ELF-1 (cell line): ENCODE results near the gene GLI1.
"Not testable (repeated sequence)": the region's sequence is repeated elsewhere in the genome, so short reads cannot be mapped to it uniquely, and the experiment has no call there.

Experiments
- DNase-seq: peaks from one replicate; pipeline ENCODE4 v3.0.0-alpha.2; 2016; ENCODE audit warnings: low read depth, low spot score

The GLI1 gene

DNA sequence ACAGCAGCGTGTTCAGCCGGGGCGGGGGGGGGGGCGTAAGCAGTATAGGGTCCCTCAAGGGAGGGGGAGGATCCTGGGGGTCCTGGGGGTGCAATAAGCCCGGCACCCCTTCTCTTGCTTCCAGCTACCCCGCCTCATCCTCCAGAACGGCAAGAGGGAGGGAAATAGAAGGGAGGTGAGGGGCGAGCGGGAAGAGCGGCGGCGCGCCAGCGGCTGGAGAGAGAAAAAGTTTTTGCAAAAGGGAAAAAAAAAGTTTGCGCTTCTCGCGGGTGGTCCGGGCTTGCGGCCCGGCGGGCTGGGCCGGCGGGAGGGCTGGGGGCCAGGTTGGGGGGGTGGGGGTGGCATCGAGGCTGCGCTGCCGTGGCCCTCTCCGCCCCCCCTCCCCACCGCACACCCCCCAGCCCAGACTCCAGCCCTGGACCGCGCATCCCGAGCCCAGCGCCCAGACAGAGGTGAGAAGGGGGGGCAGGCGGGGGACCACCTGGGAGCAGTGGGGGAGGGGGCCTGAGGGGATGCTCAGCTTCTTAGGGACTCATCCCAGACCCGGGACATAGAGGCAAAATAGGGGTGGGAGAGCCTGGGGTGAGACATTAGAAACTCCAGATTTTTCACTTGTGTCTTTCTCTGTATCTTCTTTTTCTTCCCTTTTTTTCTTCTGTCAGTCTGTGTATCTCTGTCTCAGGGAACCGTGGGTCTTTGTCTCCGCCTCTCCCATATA, at the start of gene GLI1:
Gene GLI1 (plus strand): TSS at position 36 of the 718 bp plus-strand sequence. CDS start 3,907 bp downstream, outside the sequence.
- DNase-seq, result no peak

DNA sequence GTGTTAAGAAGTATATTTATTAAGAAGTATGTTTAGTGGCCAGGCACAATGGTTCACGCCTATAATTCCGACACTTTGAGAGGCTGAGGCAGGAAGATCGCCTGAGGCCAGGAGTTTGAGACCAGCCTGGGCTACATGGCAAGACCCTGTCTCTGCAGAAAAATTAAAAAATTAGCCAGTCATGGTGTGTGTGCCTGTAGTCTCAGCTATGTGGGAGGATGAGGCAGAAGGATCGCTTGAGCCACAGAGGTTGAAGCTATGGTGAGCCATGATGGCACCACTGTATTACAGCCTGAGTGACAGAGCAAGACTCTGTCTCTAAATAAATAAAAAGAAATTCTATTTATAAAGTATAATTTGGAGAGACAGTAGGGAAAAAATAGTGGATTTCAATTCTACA, 49.1 kb upstream of the GLI1 start:
- DNase-seq, result no peak

DNA sequence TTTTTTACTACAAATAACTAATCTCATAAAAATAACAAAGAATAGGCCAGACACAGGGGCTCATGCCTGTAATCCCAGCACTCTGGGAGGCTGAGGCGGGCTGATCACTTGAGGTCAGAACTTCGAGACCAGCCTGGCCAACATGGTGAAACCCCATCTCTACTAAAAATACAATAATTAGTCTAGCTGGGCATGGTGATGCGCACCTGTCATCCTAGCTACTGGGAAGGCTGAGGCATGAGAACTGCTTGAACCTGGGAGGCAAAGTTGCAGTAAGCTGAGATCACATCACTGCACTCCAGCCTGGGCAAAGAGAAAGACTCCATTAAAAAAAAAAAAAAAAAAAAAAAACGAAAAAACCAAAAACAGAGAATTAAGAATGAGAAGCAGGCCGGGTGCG, 45.4 kb upstream of the GLI1 start:
- DNase-seq, result not testable (repeated sequence)

DNA sequence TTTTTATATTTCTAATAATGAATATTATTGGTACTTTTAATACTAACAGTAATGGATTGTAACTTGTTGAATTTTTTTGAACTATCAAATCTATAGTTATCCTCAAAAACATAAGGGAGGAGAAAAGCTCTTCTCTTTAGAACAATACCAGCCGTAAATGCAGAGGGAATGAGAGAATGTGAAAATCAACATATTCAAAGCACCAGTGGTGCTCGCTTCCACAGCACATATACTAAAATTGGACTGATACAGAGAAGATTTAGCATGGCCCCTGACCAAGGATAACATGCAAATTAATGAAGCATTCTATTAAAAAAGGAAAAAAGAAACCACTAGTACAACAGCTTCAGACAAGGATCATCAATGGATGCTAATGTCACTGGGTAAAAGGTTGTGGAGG, 44.5 kb upstream of the GLI1 start:
- DNase-seq, result no peak

DNA sequence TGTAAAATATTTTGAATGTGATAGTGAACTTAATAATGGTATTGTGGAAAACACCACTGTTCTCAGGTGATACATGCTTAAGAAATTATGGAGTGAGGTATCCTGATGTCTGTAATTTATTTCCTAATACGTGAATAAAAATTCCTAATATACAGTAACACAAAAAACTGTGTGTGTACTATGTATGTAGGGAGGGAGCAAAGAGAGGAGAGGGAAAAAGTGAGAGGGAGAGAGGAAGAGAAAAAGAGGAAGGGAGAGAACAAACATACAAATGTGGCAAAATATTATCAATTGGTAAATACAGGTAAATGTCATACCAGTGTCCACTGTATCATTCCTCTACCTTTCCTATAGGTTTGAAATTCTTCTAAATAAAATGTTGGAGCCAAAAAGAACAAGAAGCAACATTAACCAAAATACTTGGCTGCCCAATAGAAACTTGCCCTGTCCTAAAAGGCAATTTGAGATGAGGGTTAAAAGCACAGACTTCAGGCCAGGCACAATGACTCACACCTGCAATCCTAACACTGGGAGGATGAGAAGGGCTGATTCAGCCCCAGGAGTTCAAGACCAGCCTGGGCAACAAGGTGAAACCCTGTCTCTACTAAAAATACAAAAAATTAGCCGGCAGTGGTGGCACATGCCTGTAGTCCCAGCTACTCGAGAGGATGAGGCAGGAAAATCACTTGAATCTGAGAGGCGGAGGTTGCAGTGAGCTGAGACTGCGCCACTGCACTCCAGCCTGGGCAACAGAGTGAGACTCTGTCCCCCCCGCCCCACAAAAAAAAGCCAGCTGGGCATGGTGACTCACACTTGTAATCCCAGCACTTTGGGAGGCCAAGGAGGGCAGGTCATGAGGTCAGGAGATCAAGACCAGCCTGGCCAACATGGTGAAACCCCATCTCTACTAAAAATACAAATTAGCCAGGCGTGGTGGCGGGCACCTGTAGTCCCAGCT, 43.3 kb upstream of the GLI1 start:
- no peak for DNase-seq

DNA sequence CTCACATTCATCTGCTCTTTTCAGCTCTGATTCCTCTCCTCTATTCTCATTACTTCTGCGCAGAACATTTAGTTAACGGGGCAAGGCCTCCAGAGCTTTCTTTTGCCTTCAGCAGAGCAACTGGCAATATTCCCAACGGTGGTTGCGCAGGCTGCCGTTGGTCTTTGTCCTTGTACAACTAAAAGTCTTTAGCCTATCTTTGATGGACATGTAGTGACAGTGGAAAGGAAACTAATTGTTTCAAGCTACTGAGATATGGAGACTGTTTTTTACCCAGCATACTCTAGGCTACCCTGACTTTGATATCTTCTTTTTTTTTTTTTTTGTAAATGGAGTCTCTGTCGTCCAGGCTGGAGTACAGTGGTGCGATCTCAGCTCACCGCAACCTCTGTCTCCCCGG, 41.3 kb upstream of the GLI1 start:
- no peak for DNase-seq

DNA sequence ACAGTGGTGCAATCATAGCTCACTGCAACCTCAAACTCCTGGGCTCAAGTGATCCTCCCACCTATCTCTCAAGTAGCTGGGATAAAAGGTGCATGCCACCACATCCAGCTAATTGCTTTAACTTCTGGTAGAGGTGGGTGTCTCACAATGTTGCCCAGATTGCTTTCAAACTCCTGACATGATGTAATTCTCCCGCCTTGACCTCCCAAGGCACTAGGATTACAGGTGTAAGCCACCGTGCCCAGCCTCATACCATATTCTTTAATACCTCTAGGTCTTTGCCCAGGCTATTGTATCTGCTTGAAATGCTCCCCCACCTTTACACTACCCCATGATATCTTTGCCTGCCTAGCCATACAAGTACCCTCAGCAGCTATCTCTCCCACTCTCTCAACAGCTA, 40.1 kb upstream of the GLI1 start:
- DNase-seq, result no peak

DNA sequence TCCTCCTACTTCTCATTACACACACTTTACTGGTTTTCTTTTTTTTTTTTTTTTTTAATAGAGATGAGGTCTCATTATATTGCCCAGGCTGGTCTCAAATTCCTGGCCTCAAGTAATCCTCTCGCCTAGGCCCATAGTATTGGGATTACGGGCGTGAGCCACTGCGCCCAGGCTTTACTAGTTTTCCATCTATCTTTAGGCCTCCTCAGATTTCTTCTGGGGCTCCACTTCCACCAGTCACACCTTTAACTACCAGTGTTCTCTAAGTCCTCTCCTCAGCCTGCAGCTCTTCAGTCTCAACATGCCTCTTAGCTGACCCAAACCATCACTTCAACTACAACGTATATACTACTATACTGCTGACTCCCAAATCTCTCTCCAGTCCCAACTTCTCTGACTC, 39.1 kb upstream of the GLI1 start:
- no peak for DNase-seq

DNA sequence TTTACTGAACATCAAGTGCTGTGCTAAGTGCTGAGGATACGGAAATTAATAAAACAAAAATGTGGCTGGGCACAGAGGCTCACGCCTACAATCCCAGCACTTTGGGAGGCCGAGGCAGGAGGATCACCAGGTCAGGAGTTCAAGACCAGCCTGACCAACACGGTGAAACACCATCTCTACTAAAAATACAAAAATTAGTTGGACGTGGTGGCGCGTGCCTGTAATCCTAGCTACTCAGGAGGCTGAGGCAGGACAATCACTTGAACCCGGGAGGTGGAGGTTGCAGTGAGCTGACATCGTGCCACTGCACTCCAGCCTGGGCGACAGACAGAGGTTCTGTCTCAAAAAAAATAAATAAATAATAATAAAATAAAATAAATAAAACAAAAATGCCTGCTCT, 32.6 kb upstream of the GLI1 start:
- not testable (repeated sequence) for DNase-seq

DNA sequence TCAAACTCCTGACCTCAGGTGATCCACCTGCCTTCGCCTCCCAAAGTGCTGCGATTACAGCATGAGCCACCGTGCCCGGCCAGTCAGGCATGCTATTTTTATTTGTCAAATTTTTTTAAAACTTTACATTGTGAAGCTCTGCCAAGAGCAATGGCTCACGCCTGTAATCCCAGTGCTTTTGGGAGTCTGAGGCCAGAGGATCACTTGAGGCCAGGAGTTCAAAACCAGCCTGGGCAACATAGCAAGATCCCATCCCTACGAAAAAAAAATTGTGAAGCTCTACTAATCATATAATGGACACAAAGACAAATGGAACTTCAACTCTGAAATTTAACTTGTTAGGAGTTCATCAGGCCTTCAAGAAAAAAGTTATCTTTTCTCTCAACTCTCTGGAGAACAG, 30.6 kb upstream of the GLI1 start:
- DNase-seq, result no peak

DNA sequence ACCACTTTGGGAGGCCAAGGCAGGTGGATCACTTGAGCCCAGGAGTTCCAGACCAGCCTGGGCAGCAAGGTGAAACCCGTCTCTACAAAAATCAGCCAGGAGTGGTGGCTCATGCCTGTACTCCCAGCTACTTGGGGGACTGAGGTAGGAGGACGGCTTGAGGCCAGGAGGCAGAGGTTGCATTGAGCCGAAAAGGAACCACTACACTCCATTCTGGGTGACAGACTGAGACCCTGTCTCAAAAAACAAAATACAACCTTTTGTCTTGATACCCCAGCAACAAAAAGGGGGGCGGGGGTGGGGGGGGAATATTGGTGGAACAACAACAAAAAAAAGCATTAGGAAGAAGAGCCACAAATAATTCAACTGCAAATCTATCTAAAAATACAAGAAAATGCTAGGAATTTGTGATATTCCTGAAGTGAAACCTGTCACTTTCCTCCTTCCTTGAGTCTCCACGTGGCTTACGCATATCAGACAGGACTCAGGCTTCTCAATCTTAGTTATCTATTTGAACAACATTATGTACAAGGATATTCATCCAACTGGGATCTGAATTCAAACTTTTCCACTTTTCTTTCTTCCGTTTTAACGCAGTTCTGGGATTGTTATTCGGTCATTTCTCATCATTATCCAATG, 30.0 kb upstream of the GLI1 start:
- DNase-seq, result no peak

DNA sequence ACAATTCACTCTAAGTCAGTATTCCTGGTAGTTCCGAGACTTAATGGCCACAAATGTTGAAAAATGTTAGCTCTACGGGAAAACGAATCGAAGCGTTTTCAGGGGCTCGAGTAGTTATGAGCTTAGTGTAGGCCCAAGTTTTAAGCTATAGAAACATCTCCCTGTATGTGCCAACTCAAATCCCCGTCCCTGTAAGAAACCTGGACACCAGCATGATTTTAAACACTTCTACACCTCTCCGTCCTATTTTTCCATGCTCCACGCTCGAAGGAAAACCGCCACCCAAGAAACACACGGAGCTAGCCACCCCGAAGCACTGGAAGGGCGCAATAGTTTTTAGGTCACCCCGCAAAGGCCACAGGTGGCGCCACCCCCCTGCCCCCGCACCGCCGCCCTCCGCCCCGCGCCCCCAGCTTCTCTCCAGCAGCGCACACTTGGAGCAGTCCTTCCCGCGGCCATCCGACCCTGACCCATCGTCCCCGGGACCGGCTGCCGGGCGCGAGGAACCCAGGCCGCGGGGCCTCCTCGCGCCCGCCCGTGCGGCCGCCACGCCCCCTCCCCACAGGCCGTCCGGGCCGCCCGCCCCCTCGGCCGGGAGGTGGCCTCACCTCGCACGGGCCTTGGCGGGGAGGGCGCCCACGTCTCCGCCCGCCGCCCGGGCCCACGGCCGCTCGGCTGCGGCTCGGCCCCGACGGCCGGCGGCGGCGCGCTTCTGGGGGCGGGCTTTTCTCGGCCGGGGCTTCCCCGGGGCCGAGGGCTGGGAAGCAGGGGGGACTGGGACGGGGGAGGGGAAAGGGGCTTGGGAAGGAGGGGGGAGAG, 29.3 kb upstream of the GLI1 start:
- DNase-seq, result no peak

DNA sequence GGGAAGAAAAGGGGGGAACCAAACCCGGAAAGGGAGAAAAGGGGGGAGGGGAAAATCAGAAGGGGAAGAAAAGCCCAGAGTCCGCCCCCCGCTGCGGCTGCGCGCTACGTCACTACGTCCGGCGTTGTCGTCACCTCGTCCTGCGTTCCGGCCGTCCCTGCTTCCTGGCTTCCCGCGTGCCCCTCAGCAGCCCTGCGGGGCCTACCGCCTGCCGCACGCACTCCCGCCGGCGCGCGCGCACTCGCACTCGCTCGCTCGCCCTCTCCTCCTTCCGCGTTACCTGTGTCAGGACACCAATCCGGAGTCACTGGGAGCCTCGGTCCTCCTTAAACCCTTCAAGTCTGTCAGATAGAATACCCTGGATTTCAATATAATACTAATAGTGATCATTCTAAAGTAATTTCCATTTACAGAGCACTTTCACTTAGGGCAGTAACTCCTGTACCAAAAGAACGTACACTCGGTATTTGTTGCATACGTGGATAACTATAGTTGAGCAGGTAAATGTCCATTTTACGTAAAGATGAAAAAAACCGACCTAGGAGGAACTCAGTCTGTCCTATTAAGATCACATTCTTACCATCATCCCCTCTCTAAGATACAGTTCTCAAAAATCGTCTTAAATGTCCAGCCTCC, 28.5 kb upstream of the GLI1 start, which contains the start of gene R3HDM2:
Gene R3HDM2 (minus strand): TSS at position 113 of the 636 bp plus-strand sequence. CDS start 120,615 bp downstream, outside the sequence.
- peak; percentile 97 for DNase-seq

DNA sequence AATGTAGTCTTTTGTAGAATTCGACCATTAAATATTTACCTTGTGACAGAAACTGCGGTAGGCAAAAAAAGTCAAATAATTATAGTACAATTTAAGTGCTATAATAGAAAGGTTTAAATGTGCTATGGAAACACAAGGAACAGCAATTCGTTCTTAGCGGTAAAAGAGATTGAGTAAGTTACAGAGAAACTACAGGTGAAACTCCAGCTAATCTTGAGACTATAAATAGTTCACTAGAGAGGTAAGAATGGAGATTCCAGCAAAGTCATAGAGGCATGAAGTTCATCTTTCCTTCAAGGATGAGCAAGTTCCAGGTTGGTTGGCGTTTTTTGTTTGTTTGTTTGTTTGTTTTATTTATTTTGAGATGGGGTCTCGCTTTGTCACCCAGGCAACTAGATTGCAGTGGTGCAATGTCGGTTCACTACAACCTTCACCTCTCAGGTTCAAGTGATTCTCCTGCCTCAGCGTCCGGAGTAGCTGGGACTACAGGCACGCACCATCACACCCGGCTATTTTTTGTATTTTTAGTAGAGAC, 27.9 kb upstream of the GLI1 start:
- no peak for DNase-seq

DNA sequence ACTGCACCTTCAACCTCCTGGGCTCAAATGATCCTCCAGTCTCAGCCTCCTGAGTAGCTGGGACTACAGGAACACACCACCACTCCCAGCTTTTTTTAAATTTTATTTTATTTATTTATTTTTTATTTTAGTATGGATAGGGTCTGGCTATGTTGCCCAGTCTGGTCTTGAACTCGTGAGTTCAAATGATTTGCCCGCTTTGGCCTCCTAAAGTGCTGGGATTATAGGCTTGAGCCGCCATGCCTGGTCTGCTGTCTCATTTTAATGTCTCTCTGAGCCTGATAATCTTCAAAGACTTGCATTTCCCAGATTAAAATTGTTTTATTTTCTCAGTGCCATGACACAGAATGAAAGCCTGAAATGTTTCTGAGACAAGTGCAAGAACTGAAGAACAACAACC, 26.2 kb upstream of the GLI1 start:
- DNase-seq, result no peak

DNA sequence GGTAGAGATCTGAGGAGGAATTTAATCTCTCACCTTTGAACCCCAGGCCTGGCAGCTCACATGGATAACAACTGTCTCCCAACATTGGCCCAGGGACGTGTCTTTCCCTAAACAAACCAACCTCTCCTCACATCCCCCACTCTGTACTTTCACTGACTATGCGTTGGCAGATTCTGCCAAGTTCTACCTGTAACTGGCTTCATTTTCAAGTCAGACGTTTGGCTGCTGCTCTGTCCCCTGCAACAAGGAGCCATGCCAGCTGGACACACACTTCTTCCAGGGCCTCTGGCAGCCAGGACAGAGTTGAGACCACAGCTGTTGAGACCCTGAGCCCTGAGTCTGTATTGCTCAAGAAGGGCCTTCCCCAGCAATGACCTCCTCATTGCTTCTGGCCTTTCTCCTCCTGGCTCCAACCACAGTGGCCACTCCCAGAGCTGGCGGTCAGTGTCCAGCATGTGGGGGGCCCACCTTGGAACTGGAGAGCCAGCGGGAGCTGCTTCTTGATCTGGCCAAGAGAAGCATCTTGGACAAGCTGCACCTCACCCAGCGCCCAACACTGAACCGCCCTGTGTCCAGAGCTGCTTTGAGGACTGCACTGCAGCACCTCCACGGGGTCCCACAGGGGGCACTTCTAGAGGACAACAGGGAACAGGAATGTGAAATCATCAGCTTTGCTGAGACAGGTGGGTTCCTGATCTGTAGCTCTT, 24.9 kb upstream of the GLI1 start, which contains the start of gene INHBC:
Gene INHBC (plus strand): TSS at position 268 of the 707 bp plus-strand sequence. CDS start 103 bp downstream, at position 371.
- no peak for DNase-seq

DNA sequence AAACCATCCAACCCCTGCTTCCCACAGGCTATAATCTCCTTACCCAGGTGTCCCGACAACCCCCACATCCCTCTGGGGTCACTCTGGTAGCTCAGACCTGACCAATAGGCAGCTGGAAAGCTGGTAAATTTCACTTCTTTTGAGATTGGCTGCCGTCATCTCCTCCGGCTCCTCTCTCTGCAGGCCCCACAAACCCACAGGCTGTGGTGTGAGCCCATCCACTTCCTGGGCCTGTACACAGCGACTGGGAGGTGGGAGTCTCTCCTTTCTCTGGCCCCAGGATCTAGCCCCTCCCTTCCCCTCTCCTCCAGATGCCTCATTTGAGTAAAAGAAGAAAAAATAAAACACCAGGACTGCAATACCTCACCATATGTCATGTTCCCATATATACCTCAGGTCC, 24.3 kb upstream of the GLI1 start:
- no peak for DNase-seq

DNA sequence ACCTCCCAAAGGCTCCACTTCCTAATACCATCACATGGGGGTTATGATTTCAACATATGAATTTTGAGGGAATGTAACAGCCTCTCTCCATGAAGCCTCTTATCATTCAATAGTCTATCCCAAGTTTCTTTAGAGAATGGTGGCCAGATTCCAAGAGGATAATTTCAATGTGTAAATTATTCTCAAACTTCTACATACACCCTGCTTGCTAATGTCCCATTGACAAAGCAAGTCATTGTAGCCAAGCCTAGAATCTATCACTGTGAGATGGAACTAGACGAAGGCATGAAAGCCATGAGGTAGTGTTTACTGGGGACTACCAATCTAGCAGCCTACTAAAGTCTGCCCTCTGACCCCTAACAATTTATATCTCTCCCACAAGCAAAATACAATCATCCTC, 21.2 kb upstream of the GLI1 start:
- no peak for DNase-seq

DNA sequence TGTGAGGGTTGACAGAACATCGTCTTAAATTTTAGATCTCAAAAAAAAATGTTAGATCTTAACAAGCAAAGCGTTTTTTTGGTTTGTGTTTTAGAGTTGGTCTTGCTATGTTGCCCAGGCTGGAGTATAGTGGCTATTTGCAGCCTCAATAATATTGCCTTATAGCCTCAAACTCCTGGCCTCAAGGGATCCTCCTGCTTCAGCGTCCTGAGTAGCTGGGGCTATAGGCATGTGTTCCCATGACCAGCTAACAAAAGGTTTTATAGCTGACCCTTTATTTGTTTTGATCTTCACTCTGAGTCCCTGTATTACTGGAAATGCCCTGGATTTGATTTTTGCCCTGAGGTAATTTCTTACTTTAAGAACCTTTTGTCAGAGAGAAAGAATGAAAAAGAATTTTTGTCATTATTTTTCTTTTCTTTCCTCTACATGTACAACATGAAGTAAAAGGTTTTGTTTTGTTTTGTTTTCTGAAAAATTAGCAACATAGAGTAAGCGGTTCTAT, 19.8 kb upstream of the GLI1 start:
- no peak for DNase-seq

DNA sequence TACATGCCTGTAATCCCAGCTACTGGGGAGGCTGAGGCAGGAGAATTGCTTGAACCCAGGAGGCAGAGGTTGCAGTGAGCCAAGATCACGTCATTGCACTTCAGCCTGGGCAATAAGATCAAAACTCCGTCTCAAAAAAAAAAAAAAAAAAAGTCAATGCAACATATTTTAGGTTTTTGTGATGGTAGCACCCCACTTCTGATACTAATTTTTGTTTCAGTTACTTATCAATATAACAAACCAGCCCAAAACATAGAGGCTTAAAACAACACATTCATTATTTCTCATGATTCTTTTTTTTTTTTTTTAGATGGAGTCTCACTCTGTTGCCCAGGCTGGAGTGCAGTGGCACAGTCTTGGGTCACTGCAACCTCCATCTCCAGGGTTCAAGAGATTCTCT, 18.2 kb upstream of the GLI1 start:
- not testable (repeated sequence) for DNase-seq
